K562 (cell line): ENCODE results near the gene ADNP2. TPM values are rescaled to one million over a fixed set of nuclear protein-coding genes. Genes with fewer than 3 reads are reported as not detected.

Source experiments
- ATAC-seq: fragments of 200-7000 bp; cut with Tn5 transposase; 3 replicates; pipeline ENCODE4 v1.9.1; 2020; ENCODE audit warnings: moderate library complexity
- BruUV-seq: library from RNA; stranded (reverse); fragments of 400-500 nt; replicated peaks from 2 replicates; lab custom pipeline; 2021; lab: Mats Ljungman, UMichigan
- CTCF ChIA-PET: fragments of 300-600 bp; formaldehyde crosslinking; extraction: SDS; loops from one replicate; lab custom pipeline; 2021; ENCODE audit warnings: low intra/inter-chr PET ratio; lab: Yijun Ruan, JAX
- POLR2A ChIA-PET: fragments of 300-600, 350-650 bp; sonication (Branson Sonifier 250); formaldehyde crosslinking; extraction: SDS; loops from one replicate; lab custom pipeline; 2021; ENCODE audit warnings: antibody characterized with exemption, inconsistent platforms; lab: Yijun Ruan, JAX
- DNase-seq, 4 experiments: peaks; one replicate each; pipeline versions ENCODE4 v3.0.0 to v3.0.0-alpha.2; 2011 to 2018; ENCODE audit warnings: low spot score in 3 of 4, mixed read lengths in 3 of 4; ENCODE audit errors: extremely low read depth in 1 of 4
- FAIRE-seq: peaks from 2 replicates; lab custom pipeline; 2011; peaks lifted over from hg19 to GRCh38; lab: Jason Lieb, UNC
- H2AFZ ChIP-seq: 2 replicates; pipeline ENCODE4 v1.6.0; 2011; ENCODE audit warnings: low read depth, low read length, control low read depth, inconsistent platforms
- H3K27ac ChIP-seq: fragments of 200-600 bp; 3 replicates; pipeline ENCODE4 v1.8.0; 2011; ENCODE audit warnings: low read depth, mild to moderate bottlenecking, control low read depth, inconsistent platforms, low read length, moderate library complexity, mixed read lengths; ENCODE audit errors: extremely low read depth
- H3K27me3 ChIP-seq, 2 experiments: fragments of 300-600 bp in 1 of 2; 2 replicates in 1 of 2; 3 replicates in 1 of 2; pipeline versions ENCODE4 v1.6.0 to v1.8.0; 2011; ENCODE audit warnings: inconsistent platforms in 2 of 2, low read length in 2 of 2, mild to moderate bottlenecking in 1 of 2, mixed read lengths in 1 of 2, moderate library complexity in 1 of 2; ENCODE audit not compliant: control insufficient read depth in 2 of 2, insufficient read depth in 2 of 2
- H3K36me3 ChIP-seq: fragments of 300-600 bp; 3 replicates; pipeline ENCODE4 v1.8.0; 2011; ENCODE audit warnings: mild to moderate bottlenecking, low read length, inconsistent platforms; ENCODE audit not compliant: control insufficient read depth, insufficient read depth
- H3K4me1 ChIP-seq, 2 experiments: fragments of 200-600 bp in 1 of 2; replicated peaks in 1 of 2; 2 replicates in 1 of 2; 3 replicates in 1 of 2; pipeline versions ENCODE4 v1.5.1 to v1.8.0; 2011; ENCODE audit warnings: inconsistent platforms in 2 of 2, low read length in 2 of 2, mild to moderate bottlenecking in 1 of 2, mixed read lengths in 1 of 2, moderate library complexity in 1 of 2; ENCODE audit not compliant: control insufficient read depth in 2 of 2, insufficient read depth in 2 of 2
- H3K4me2 ChIP-seq: 2 replicates; pipeline ENCODE4 v1.6.1; 2011; ENCODE audit warnings: low read length, control low read depth, inconsistent platforms, mixed read lengths; ENCODE audit not compliant: insufficient read depth
- H3K4me3 ChIP-seq: fragments of 200-600 bp; sonication (generic), shearing (Covaris generic); 2 replicates; pipeline ENCODE4 v1.5.1; 2016; ENCODE audit warnings: control low read depth, inconsistent platforms
- H3K79me2 ChIP-seq: fragments of 200-600 bp; 3 replicates; pipeline ENCODE4 v1.8.0; 2011; ENCODE audit warnings: low read length, inconsistent platforms; ENCODE audit not compliant: control insufficient read depth, insufficient read depth
- H3K9ac ChIP-seq, 2 experiments: 2 replicates each; pipeline versions ENCODE4 v1.6.0 to v1.6.1; 2011; ENCODE audit warnings: low read depth in 2 of 2, low read length in 2 of 2, control low read depth in 1 of 2, inconsistent platforms in 1 of 2, mild to moderate bottlenecking in 1 of 2, mixed read lengths in 1 of 2; ENCODE audit not compliant: insufficient read depth in 1 of 2
- H3K9me1 ChIP-seq: one replicate; pipeline ENCODE4 v1.6.0; 2011; ENCODE audit warnings: inconsistent platforms, mild to moderate bottlenecking, low read length, moderate library complexity; ENCODE audit not compliant: control insufficient read depth, insufficient read depth
- H3K9me3 ChIP-seq: replicated peaks from 2 replicates; pipeline ENCODE4 v1.5.1; 2011; ENCODE audit warnings: low read depth, low read length, inconsistent platforms; ENCODE audit not compliant: control insufficient read depth, insufficient read depth
- H4K20me1 ChIP-seq: replicated peaks from 2 replicates; pipeline ENCODE4 v1.6.1; 2011; ENCODE audit warnings: low read length, inconsistent platforms, mixed read lengths; ENCODE audit not compliant: control insufficient read depth, insufficient read depth
- E2F1 ChIP-seq: sonication (generic); formaldehyde crosslinking; IDR thresholded peaks from 2 replicates; pipeline ENCODE4 v1.8.1; 2023; ENCODE audit warnings: mild to moderate bottlenecking, missing genetic modification reagents, moderate library complexity
- EGR1 ChIP-seq: fragments of 450-650 bp; conservative IDR thresholded peaks from 2 replicates; pipeline ENCODE4 v1.6.1; 2017; ENCODE audit warnings: mild to moderate bottlenecking
- MNT ChIP-seq, 2 experiments: fragments of 450-650 bp; conservative IDR thresholded peaks; 2 replicates each; pipeline ENCODE4 v1.6.1; 2017; ENCODE audit warnings: mild to moderate bottlenecking in 2 of 2, moderate library complexity in 2 of 2
- PURB ChIP-seq: sonication (generic); formaldehyde crosslinking; IDR thresholded peaks from 2 replicates; pipeline ENCODE4 v1.9.0; 2021; ENCODE audit warnings: low read depth, mild to moderate bottlenecking, missing genetic modification reagents
- SMC3 ChIP-seq: conservative IDR thresholded peaks from 2 replicates; pipeline ENCODE4 v1.6.1; 2011; ENCODE audit warnings: low read depth, low read length, improper control_type of control experiment; ENCODE audit not compliant: insufficient read depth
- TBP ChIP-seq: optimal IDR thresholded peaks from 2 replicates; pipeline ENCODE3; 2011; ENCODE audit warnings: low read depth, low read length, improper control_type of control experiment
- ZNF133 ChIP-seq: fragments of 250-450 bp; sonication (Bioruptor Pico); IDR thresholded peaks from 2 replicates; pipeline ENCODE4 v1.4.0; 2020; ENCODE audit warnings: mild to moderate bottlenecking
- ZNF518B ChIP-seq: fragments of 250-450 bp; sonication (Bioruptor Pico); IDR thresholded peaks from 2 replicates; pipeline ENCODE4 v1.5.0; 2021; ENCODE audit warnings: mild to moderate bottlenecking, moderate library complexity
- ZNF551 ChIP-seq: fragments of 250-450 bp; sonication (Bioruptor Pico); IDR thresholded peaks from 2 replicates; pipeline ENCODE4 v1.5.0; 2021; ENCODE audit warnings: mild to moderate bottlenecking, moderate library complexity
- ZNF583 ChIP-seq: fragments of 250-450 bp; sonication (Bioruptor Pico); IDR thresholded peaks from 2 replicates; pipeline ENCODE4 v1.4.0; 2020
- ZNF592 ChIP-seq: fragments of 450-650 bp; IDR thresholded peaks from 2 replicates; pipeline ENCODE4 v1.6.1; 2017; ENCODE audit warnings: antibody characterized with exemption, mild to moderate bottlenecking
- WGBS: fragments of 100-300 bp; shearing (Covaris generic); methylation state at CpG from one replicate; pipeline ENCODE4 v1.1.6; 2016; ENCODE audit warnings: low coverage, mixed read lengths; ENCODE audit not compliant: insufficient coverage; ENCODE audit errors: missing lambda C conversion rate; 5-methylcytosine and 5-hydroxymethylcytosine counted together
- in situ Hi-C: fragments of 300-500 bp; cut with MboI; formaldehyde crosslinking; loops from 4 replicates; pipeline ENCODE4 v1.15.0; 2018; ENCODE audit warnings: inconsistent platforms, mixed read lengths
- intact Hi-C: fragments of 100-400 bp; cut with micrococcal nuclease; formaldehyde crosslinking; loops from 2 replicates; pipeline ENCODE4 v1.14.2; 2022
- polyA plus RNA-seq, 8 experiments: library from polyadenylated mRNA; depleted of rRNA in 4 of 8; stranded (reverse) in 5 of 8; unstranded in 3 of 8; fragments of >200 nt; fragmentation: Nextera tagmentation in 2 of 8; fragmentation: Illumina TruSeq in 1 of 8; extraction: Ambion mirVana in 2 of 8; extraction: Trizol in 1 of 8; gene quantifications; 2 replicates each; pipeline versions ENCODE4 v1.2.1 to v1.2.3, GENCODE V29; 2011 to 2014; ENCODE audit warnings: inconsistent platforms in 1 of 8, missing spikeins in 1 of 8
- total RNA-seq, 7 experiments: library from RNA; depleted of rRNA in 6 of 7; stranded (reverse); fragments of >200 nt in 6 of 7; fragmentation: Illumina TruSeq in 2 of 7; extraction: Trizol in 2 of 7; gene quantifications; 2 replicates each; pipeline versions ENCODE4 v1.2.1 to v1.2.3, GENCODE V29; 2011 to 2021; ENCODE audit warnings: low replicate concordance in 1 of 7

The ADNP2 gene
- total and polyA plus RNA-seq, 9 of the 15 experiments (the other 6 are each of a cell fraction or from before 2014, with no cell fraction given): 5.8 to 24.3 (median 16.0) TPM

GRCh38 chr18:80189531-80189865 is 80.4 kb downstream of the ADNP2 start:
- H4K20me1 ChIP-seq: no peaks in the 10 kb centered on the region
- H2AFZ ChIP-seq: no peak overlapping the region
- no TSS peak for BruUV-seq
- H3K36me3 ChIP-seq: no peaks in the 10 kb centered on the region
- intact Hi-C loops (no loop called here), in situ Hi-C loops (no loop called here)
- DNase-seq (no peak), FAIRE-seq (no peak), ATAC-seq (no peak)
- no peaks in the 10 kb centered on the region for H3K79me2 ChIP-seq
- no peaks in the 10 kb centered on the region for H3K9me1 ChIP-seq
- no peak overlapping the region for H3K9ac ChIP-seq
- WGBS: 4% methylated on average over 10 of the region's 10 CpGs
- H3K27me3 ChIP-seq: peaks cover 17 to 70% of the 10 kb centered on the region in 2 experiments
- no peak overlapping the region for H3K4me2 ChIP-seq
- ChIA-PET POLR2A (no interaction called here), CTCF (no interaction called here)
- H3K4me3 ChIP-seq: no peak overlapping the region
- no peak overlapping the region for H3K27ac ChIP-seq
- no peaks in the 10 kb centered on the region for H3K9me3 ChIP-seq
- no peaks in the 10 kb centered on the region for H3K4me1 ChIP-seq
- no peak for TF ChIP-seq E2F1 (CRISPR knock-in tag)
- TF ChIP-seq TBP: no peak
- no peak for TF ChIP-seq ZNF133 (CRISPR knock-in tag)
- no peak for TF ChIP-seq ZNF551
- no peak for TF ChIP-seq ZNF592
- TF ChIP-seq PURB (CRISPR knock-in tag): no peak
- TF ChIP-seq SMC3: no peak
- no peak for TF ChIP-seq MNT (conservative IDR thresholded peaks at IDR 0.05)
- TF ChIP-seq EGR1: no peak
- TF ChIP-seq ZNF583 (CRISPR knock-in tag): no peak
- TF ChIP-seq ZNF518B (CRISPR knock-in tag): no peak
